ENCODE measurements around the gene MICAL2. TPM values are rescaled to one million over a fixed set of nuclear protein-coding genes. Genes with fewer than 3 reads are reported as not detected.

Gene MICAL2
- total RNA-seq, 1 donor from 2014 or later = 21.7 TPM

DNA sequence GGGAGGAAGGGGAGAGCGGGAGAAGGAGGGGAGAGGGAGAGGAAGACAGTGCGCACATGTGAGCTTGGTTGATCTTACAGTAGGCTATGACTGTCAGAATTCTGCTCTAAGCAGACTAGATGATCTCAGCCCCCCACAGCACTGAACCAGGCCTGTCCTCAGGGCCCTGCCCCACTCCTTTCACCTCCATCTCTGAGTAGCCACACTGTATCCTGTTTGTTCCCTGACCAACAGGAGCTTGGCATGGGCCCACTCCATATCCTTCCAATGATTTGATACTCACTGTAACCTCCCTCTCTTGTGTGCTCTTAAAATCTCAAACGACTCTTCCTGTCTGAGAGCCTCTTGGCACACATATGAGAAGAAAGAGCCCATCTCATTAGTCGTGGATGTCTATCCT, 180.9 kb downstream of the MICAL2 start:
- H3K4me3 Mint-ChIP-seq (ENCODE audit: unreplicated experiment) = no peak overlapping the region

DNA sequence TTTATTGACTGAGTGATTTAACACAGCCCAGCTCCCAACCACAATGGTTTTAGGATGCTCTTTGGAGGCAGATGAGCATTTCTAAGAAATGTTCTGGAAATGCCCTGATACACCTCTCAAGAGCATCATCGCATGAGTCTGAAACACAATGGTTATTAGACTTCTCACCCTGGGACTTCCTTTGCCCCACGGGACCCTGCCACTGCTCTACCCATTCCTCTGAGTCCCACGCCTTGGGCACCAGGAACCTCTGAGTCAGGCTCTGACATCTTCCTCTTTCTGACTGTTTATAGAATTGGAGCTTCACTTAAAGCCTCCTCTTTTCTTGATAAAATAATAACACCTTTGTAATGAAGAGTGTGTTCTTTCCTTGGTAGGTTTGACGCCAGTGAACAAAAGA, 181.4 kb downstream of the MICAL2 start:
- TF ChIP-seq, protein P1, sequence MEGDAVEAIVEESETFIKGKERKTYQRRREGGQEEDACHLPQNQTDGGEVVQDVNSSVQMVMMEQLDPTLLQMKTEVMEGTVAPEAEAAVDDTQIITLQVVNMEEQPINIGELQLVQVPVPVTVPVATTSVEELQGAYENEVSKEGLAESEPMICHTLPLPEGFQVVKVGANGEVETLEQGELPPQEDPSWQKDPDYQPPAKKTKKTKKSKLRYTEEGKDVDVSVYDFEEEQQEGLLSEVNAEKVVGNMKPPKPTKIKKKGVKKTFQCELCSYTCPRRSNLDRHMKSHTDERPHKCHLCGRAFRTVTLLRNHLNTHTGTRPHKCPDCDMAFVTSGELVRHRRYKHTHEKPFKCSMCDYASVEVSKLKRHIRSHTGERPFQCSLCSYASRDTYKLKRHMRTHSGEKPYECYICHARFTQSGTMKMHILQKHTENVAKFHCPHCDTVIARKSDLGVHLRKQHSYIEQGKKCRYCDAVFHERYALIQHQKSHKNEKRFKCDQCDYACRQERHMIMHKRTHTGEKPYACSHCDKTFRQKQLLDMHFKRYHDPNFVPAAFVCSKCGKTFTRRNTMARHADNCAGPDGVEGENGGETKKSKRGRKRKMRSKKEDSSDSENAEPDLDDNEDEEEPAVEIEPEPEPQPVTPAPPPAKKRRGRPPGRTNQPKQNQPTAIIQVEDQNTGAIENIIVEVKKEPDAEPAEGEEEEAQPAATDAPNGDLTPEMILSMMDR (IDR thresholded peaks at IDR 0.05; ENCODE audit: unreplicated experiment) = no peak
- peaks cover 11% of the 10 kb centered on the region for H3K4me1 Mint-ChIP-seq (ENCODE audit: unreplicated experiment)
- peaks cover 1% of the 10 kb centered on the region for H3K27me3 Mint-ChIP-seq (ENCODE audit: unreplicated experiment)
- no peaks in the 10 kb centered on the region for H3K9me3 Mint-ChIP-seq (ENCODE audit: unreplicated experiment)
- no peak overlapping the region for H3K27ac Mint-ChIP-seq (ENCODE audit: unreplicated experiment)
- H3K36me3 Mint-ChIP-seq (ENCODE audit: low read depth, unreplicated experiment) = no peaks in the 10 kb centered on the region
- DNase-seq (ENCODE audit: low spot score) = no peak
- no peak overlapping the region for H3K4me3 Mint-ChIP-seq (ENCODE audit: unreplicated experiment)

More for the DNA sequence above, 180.9 kb downstream of the MICAL2 start:
- Mint-ChIP-seq H3K4me1 (ENCODE audit: unreplicated experiment) (peaks cover 11% of the 10 kb centered on the region), H3K9me3 (ENCODE audit: unreplicated experiment) (no peaks in the 10 kb centered on the region), H3K36me3 (ENCODE audit: low read depth, unreplicated experiment) (no peaks in the 10 kb centered on the region), H3K27me3 (ENCODE audit: unreplicated experiment) (peaks cover 1% of the 10 kb centered on the region), H3K27ac (ENCODE audit: unreplicated experiment) (no peak overlapping the region)
- DNase-seq (ENCODE audit: low spot score) = no peak
- TF ChIP-seq, protein P1 (IDR thresholded peaks at IDR 0.05; ENCODE audit: unreplicated experiment) = no peak

DNA sequence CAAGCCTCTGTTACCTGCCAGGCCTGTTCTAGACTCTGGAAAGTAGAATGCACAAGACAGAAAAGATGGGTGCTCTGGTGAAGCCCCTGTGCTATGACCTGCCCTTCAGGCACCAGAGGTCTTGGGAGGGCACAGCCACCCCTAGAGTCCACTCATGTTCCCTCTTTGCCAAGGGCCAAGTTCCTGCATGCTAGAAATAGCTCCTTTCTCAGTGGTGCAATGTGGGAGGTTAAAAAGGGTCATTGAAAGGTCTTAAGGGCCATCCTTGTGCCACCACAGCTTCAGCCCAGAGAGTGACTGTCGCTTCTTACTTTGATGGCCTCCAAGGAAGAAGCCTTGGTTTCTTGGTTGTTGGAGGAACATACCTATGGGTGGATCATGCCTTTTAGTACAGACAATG, 182.4 kb downstream of the MICAL2 start:
- DNase-seq (ENCODE audit: low spot score) = no peak
- TF ChIP-seq, protein P1 (IDR thresholded peaks at IDR 0.05; ENCODE audit: unreplicated experiment) = no peak
- H3K36me3 Mint-ChIP-seq (ENCODE audit: low read depth, unreplicated experiment) = no peaks in the 10 kb centered on the region
- H3K27ac Mint-ChIP-seq (ENCODE audit: unreplicated experiment) = no peak overlapping the region
- H3K27me3 Mint-ChIP-seq (ENCODE audit: unreplicated experiment) = no peaks in the 10 kb centered on the region
- peaks cover 11% of the 10 kb centered on the region for H3K4me1 Mint-ChIP-seq (ENCODE audit: unreplicated experiment)
- no peaks in the 10 kb centered on the region for H3K9me3 Mint-ChIP-seq (ENCODE audit: unreplicated experiment)
- no peak overlapping the region for H3K4me3 Mint-ChIP-seq (ENCODE audit: unreplicated experiment)

- H3K4me3 Mint-ChIP-seq (ENCODE audit: unreplicated experiment) = no peak overlapping the region
- no peak overlapping the region for H3K27ac Mint-ChIP-seq (ENCODE audit: unreplicated experiment)
These were observed 183.1 kb downstream of the MICAL2 start for GRCh38 chr11:12293486-12293885.

DNA sequence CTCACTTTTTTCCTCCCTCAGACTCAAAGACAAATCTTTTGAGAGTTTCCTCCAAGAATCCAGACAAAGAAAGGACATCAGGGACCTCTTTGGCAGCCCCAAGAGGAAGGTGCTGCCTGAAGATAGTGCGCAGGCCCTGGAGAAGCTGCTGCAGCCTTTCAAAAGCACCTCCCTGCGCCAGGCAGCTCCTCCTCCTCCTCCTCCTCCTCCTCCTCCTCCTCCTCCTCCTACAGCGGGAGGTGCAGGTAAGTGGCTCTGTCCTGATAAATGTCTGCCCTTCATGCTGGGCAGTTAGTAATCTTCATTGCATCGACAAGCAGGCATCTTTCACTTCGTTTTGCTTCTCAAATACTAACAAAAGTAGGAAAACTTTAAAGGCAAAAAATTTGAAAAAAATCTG, 184.2 kb downstream of the MICAL2 start:
- Mint-ChIP-seq H3K4me3 (ENCODE audit: unreplicated experiment) (no peak overlapping the region), H3K27me3 (ENCODE audit: unreplicated experiment) (no peaks in the 10 kb centered on the region), H3K27ac (ENCODE audit: unreplicated experiment) (no peak overlapping the region), H3K36me3 (ENCODE audit: low read depth, unreplicated experiment) (no peaks in the 10 kb centered on the region), H3K4me1 (ENCODE audit: unreplicated experiment) (peaks cover 11% of the 10 kb centered on the region), H3K9me3 (ENCODE audit: unreplicated experiment) (no peaks in the 10 kb centered on the region)
- TF ChIP-seq, protein P1 (IDR thresholded peaks at IDR 0.05; ENCODE audit: unreplicated experiment) = no peak
- DNase-seq (ENCODE audit: low spot score) = no peak

More at GRCh38 chr11:12293486-12293885, 183.1 kb downstream of the MICAL2 start:
- H3K9me3 Mint-ChIP-seq (ENCODE audit: unreplicated experiment) = no peaks in the 10 kb centered on the region
- DNase-seq (ENCODE audit: low spot score) = no peak
- no peaks in the 10 kb centered on the region for H3K27me3 Mint-ChIP-seq (ENCODE audit: unreplicated experiment)
- TF ChIP-seq, protein P1 (IDR thresholded peaks at IDR 0.05; ENCODE audit: unreplicated experiment) = no peak
- H3K4me1 Mint-ChIP-seq (ENCODE audit: unreplicated experiment) = peaks cover 11% of the 10 kb centered on the region
- H3K36me3 Mint-ChIP-seq (ENCODE audit: low read depth, unreplicated experiment) = no peaks in the 10 kb centered on the region
